Measurements from ENCODE around the gene VWA5A. TPM values are rescaled to one million over a fixed set of nuclear protein-coding genes. Genes with fewer than 3 reads are reported as not detected.

VWA5A gene
- total and polyA plus RNA-seq, 9 of the 15 experiments (the other 6 are each of a cell fraction or from before 2014, with no cell fraction given) = 4.6 to 19.7 (median 6.9) TPM

- TF ChIP-seq ZBTB11 (CRISPR knock-in tag; IDR thresholded peaks at IDR 0.05) (peak in 1 of 3 experiments; percentile 25; a peak in 1 of 6 replicates), TCFL5 (CRISPR knock-in tag; conservative IDR thresholded peaks at IDR 0.05) (no peak), NFIC (IDR thresholded peaks at IDR 0.05) (peak; percentile 18; the same call in 1 of the 2 replicates), CREB3L1 (IDR thresholded peaks at IDR 0.05; ENCODE audit: borderline replicate concordance, low read depth) (no peak), TAF7 (tag; IDR thresholded peaks at IDR 0.05) (no peak), SUPT5H (IDR thresholded peaks at IDR 0.05) (no peak), EGR1 (conservative IDR thresholded peaks at IDR 0.05) (peak; percentile 49), ZNF197 (CRISPR knock-in tag; IDR thresholded peaks at IDR 0.05; ENCODE audit: low read depth) (no peak), ZBTB43 (CRISPR knock-in tag; IDR thresholded peaks at IDR 0.05) (no peak), E2F6 (IDR thresholded peaks at IDR 0.05; ENCODE audit: borderline replicate concordance in 1 of 2, extremely low read depth in 1 of 2, insufficient read depth in 1 of 2, insufficient read length in 1 of 2, low read depth in 1 of 2, low read length in 1 of 2, poor library complexity in 1 of 2, severe bottlenecking in 1 of 2) (peak; percentile 26 to 76), HIVEP1 (CRISPR knock-in tag; IDR thresholded peaks at IDR 0.05) (no peak), MBD2 (IDR thresholded peaks at IDR 0.05; ENCODE audit: borderline replicate concordance, low read depth) (no peak), ZNF384 (IDR thresholded peaks at IDR 0.05; ENCODE audit: low read depth, low read length) (0 out of 2 replicates have a peak, but pooled peaks have one; percentile 19)
- TF ChIP-seq, protein P1, sequence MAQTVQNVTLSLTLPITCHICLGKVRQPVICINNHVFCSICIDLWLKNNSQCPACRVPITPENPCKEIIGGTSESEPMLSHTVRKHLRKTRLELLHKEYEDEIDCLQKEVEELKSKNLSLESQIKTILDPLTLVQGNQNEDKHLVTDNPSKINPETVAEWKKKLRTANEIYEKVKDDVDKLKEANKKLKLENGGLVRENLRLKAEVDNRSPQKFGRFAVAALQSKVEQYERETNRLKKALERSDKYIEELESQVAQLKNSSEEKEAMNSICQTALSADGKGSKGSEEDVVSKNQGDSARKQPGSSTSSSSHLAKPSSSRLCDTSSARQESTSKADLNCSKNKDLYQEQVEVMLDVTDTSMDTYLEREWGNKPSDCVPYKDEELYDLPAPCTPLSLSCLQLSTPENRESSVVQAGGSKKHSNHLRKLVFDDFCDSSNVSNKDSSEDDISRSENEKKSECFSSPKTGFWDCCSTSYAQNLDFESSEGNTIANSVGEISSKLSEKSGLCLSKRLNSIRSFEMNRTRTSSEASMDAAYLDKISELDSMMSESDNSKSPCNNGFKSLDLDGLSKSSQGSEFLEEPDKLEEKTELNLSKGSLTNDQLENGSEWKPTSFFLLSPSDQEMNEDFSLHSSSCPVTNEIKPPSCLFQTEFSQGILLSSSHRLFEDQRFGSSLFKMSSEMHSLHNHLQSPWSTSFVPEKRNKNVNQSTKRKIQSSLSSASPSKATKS (CRISPR knock-in tag; IDR thresholded peaks at IDR 0.05) = no peak
Measured at GRCh38 chr11:124069429-124070401, 45.5 kb upstream of the VWA5A start (continued).

Measured in K562 (cell line).